ENCODE data around the gene PDE4D. TPM values are rescaled to one million over a fixed set of nuclear protein-coding genes. Genes with fewer than 3 reads are reported as not detected.
"Not testable (repeated sequence)": the region's sequence is repeated elsewhere in the genome, so short reads cannot be mapped to it uniquely, and the experiment has no call there.

PDE4D gene
- total RNA-seq, 1 experiment from 2014 or later, result 6.3 TPM

- H3K27ac ChIP-seq, result no peak overlapping the region
- H3K4me1 ChIP-seq (replicated peaks), result no peaks in the 10 kb centered on the region
- no peak overlapping the region for H3K4me3 ChIP-seq
- no peaks in the 10 kb centered on the region for H3K36me3 ChIP-seq
- H3K9me3 ChIP-seq (replicated peaks), result no peaks in the 10 kb centered on the region
- DNase-seq (ENCODE audit: low read depth in 1 of 2, low spot score in 2 of 2), result no peak
- H3K27me3 ChIP-seq (replicated peaks), result no peaks in the 10 kb centered on the region
Measured at GRCh38 chr5:58965677-58966414, 927.7 kb downstream of the PDE4D start.

- Histone ChIP-seq H3K4me1 (replicated peaks) (no peaks in the 10 kb centered on the region), H3K4me3 (no peak overlapping the region), H3K36me3 (no peaks in the 10 kb centered on the region), H3K9me3 (replicated peaks) (no peaks in the 10 kb centered on the region), H3K27me3 (replicated peaks) (no peaks in the 10 kb centered on the region), H3K27ac (no peak overlapping the region)
- no peak for DNase-seq (ENCODE audit: low read depth in 1 of 2, low spot score in 2 of 2)
Measured at GRCh38 chr5:58963821-58964220, 929.7 kb downstream of the PDE4D start.

GRCh38 chr5:58963361-58963760, 930.2 kb downstream of the PDE4D start:
- no peak for DNase-seq (ENCODE audit: low read depth in 1 of 2, low spot score in 2 of 2)
- H3K27me3 ChIP-seq (replicated peaks), result no peaks in the 10 kb centered on the region
- no peaks in the 10 kb centered on the region for H3K4me1 ChIP-seq (replicated peaks)
- no peaks in the 10 kb centered on the region for H3K9me3 ChIP-seq (replicated peaks)
- no peak overlapping the region for H3K4me3 ChIP-seq
- no peaks in the 10 kb centered on the region for H3K36me3 ChIP-seq
- no peak overlapping the region for H3K27ac ChIP-seq

- Histone ChIP-seq H3K4me3 (no peak overlapping the region), H3K4me1 (replicated peaks) (no peaks in the 10 kb centered on the region), H3K27me3 (replicated peaks) (no peaks in the 10 kb centered on the region), H3K27ac (no peak overlapping the region), H3K36me3 (no peaks in the 10 kb centered on the region), H3K9me3 (replicated peaks) (no peaks in the 10 kb centered on the region)
- no peak for DNase-seq (ENCODE audit: low read depth in 1 of 2, low spot score in 2 of 2)
Measured at GRCh38 chr5:58961631-58962280, 931.8 kb downstream of the PDE4D start.

GRCh38 chr5:58958701-58959100, 934.8 kb downstream of the PDE4D start:
- Histone ChIP-seq H3K4me1 (replicated peaks) (no peaks in the 10 kb centered on the region), H3K9me3 (replicated peaks) (no peaks in the 10 kb centered on the region), H3K36me3 (no peaks in the 10 kb centered on the region), H3K27ac (no peak overlapping the region), H3K4me3 (no peak overlapping the region), H3K27me3 (replicated peaks) (no peaks in the 10 kb centered on the region)
- no peak for DNase-seq (ENCODE audit: low read depth in 1 of 2, low spot score in 2 of 2)

GRCh38 chr5:58953218-58953617, 940.3 kb downstream of the PDE4D start:
- not testable (repeated sequence) for DNase-seq (ENCODE audit: low read depth in 1 of 2, low spot score in 2 of 2); H3K27ac ChIP-seq; H3K27me3 ChIP-seq (replicated peaks); H3K36me3 ChIP-seq; H3K9me3 ChIP-seq (replicated peaks); H3K4me3 ChIP-seq; H3K4me1 ChIP-seq (replicated peaks)

GRCh38 chr5:58950224-58950623, 943.3 kb downstream of the PDE4D start:
- no peak overlapping the region for H3K4me3 ChIP-seq
- H3K9me3 ChIP-seq (replicated peaks), result no peaks in the 10 kb centered on the region
- DNase-seq (ENCODE audit: low read depth in 1 of 2, low spot score in 2 of 2), result no peak
- no peak overlapping the region for H3K27ac ChIP-seq
- no peaks in the 10 kb centered on the region for H3K36me3 ChIP-seq
- no peaks in the 10 kb centered on the region for H3K4me1 ChIP-seq (replicated peaks)
- H3K27me3 ChIP-seq (replicated peaks), result no peaks in the 10 kb centered on the region

GRCh38 chr5:58946230-58946629, 947.3 kb downstream of the PDE4D start:
- no peak for DNase-seq (ENCODE audit: low read depth in 1 of 2, low spot score in 2 of 2)
- Histone ChIP-seq H3K27me3 (replicated peaks) (no peaks in the 10 kb centered on the region), H3K36me3 (no peaks in the 10 kb centered on the region)

GRCh38 chr5:58944221-58944620, 949.3 kb downstream of the PDE4D start:
- Histone ChIP-seq H3K4me3 (no peak overlapping the region), H3K27ac (no peak overlapping the region), H3K4me1 (replicated peaks) (no peaks in the 10 kb centered on the region), H3K36me3 (no peaks in the 10 kb centered on the region), H3K9me3 (replicated peaks) (no peaks in the 10 kb centered on the region), H3K27me3 (replicated peaks) (no peaks in the 10 kb centered on the region)
- DNase-seq (ENCODE audit: low read depth in 1 of 2, low spot score in 2 of 2), result no peak

More at GRCh38 chr5:58946230-58946629, 947.3 kb downstream of the PDE4D start:
- Histone ChIP-seq H3K4me3 (no peak overlapping the region), H3K4me1 (replicated peaks) (no peaks in the 10 kb centered on the region), H3K9me3 (replicated peaks) (no peaks in the 10 kb centered on the region), H3K27ac (no peak overlapping the region)

GRCh38 chr5:58940446-58940845, 953.1 kb downstream of the PDE4D start:
- no peak for DNase-seq (ENCODE audit: low read depth in 1 of 2, low spot score in 2 of 2)
- no peaks in the 10 kb centered on the region for H3K36me3 ChIP-seq
- H3K4me1 ChIP-seq (replicated peaks), result no peaks in the 10 kb centered on the region
- H3K27ac ChIP-seq, result no peak overlapping the region
- no peaks in the 10 kb centered on the region for H3K9me3 ChIP-seq (replicated peaks)
- H3K4me3 ChIP-seq, result no peak overlapping the region
- no peaks in the 10 kb centered on the region for H3K27me3 ChIP-seq (replicated peaks)

- no peaks in the 10 kb centered on the region for H3K9me3 ChIP-seq (replicated peaks)
- H3K27me3 ChIP-seq (replicated peaks), result no peaks in the 10 kb centered on the region
- H3K4me3 ChIP-seq, result no peak overlapping the region
- no peaks in the 10 kb centered on the region for H3K4me1 ChIP-seq (replicated peaks)
- H3K36me3 ChIP-seq, result no peaks in the 10 kb centered on the region
- no peak overlapping the region for H3K27ac ChIP-seq
- no peak for DNase-seq (ENCODE audit: low read depth in 1 of 2, low spot score in 2 of 2)
Measured at GRCh38 chr5:58939664-58940063, 953.9 kb downstream of the PDE4D start.

- no peak overlapping the region for H3K27ac ChIP-seq
- no peak overlapping the region for H3K4me3 ChIP-seq
- no peaks in the 10 kb centered on the region for H3K4me1 ChIP-seq (replicated peaks)
- no peak for DNase-seq (ENCODE audit: low read depth in 1 of 2, low spot score in 2 of 2)
- no peaks in the 10 kb centered on the region for H3K9me3 ChIP-seq (replicated peaks)
- no peaks in the 10 kb centered on the region for H3K36me3 ChIP-seq
- H3K27me3 ChIP-seq (replicated peaks), result no peaks in the 10 kb centered on the region
Measured at GRCh38 chr5:58938563-58939424, 954.7 kb downstream of the PDE4D start.

- no peaks in the 10 kb centered on the region for H3K4me1 ChIP-seq (replicated peaks)
- H3K9me3 ChIP-seq (replicated peaks), result no peaks in the 10 kb centered on the region
- H3K27ac ChIP-seq, result no peak overlapping the region
- H3K36me3 ChIP-seq, result no peaks in the 10 kb centered on the region
- no peaks in the 10 kb centered on the region for H3K27me3 ChIP-seq (replicated peaks)
- H3K4me3 ChIP-seq, result no peak overlapping the region
- no peak for DNase-seq (ENCODE audit: low read depth in 1 of 2, low spot score in 2 of 2)
Measured at GRCh38 chr5:58937031-58937681, 956.4 kb downstream of the PDE4D start.

All from SJSA1 (cell line).